PFSK-1 (cell line): ENCODE data around the gene NT5DC2.

ENCODE experiments used
- FOXP2 ChIP-seq: optimal IDR thresholded peaks from 2 replicates; pipeline ENCODE3; 2011; ENCODE audit warnings: borderline replicate concordance, control low read depth, inconsistent platforms; ENCODE audit not compliant: insufficient read depth; ENCODE audit errors: extremely low read length, extremely low read depth
- POLR2AphosphoS5 ChIP-seq: IDR thresholded peaks from 2 replicates; pipeline ENCODE4 v1.6.1; 2012; ENCODE audit warnings: low read depth, mild to moderate bottlenecking, control low read depth, low read length, moderate library complexity
- REST ChIP-seq, 2 experiments: IDR thresholded peaks; 2 replicates each; pipeline versions ENCODE4 v1.6.1 to v1.8.0; 2011 to 2012; ENCODE audit warnings: low read depth in 2 of 2, low read length in 2 of 2, control low read depth in 1 of 2, inconsistent platforms in 1 of 2, mild to moderate bottlenecking in 1 of 2, moderate library complexity in 1 of 2; ENCODE audit not compliant: insufficient read depth in 1 of 2
- SIN3A ChIP-seq: IDR thresholded peaks from 2 replicates; pipeline ENCODE4 v1.6.1; 2012; ENCODE audit warnings: mild to moderate bottlenecking, low read length, moderate library complexity, borderline replicate concordance; ENCODE audit not compliant: insufficient read depth
- TAF1 ChIP-seq: IDR thresholded peaks from 2 replicates; pipeline ENCODE4 v1.6.1; 2012; ENCODE audit warnings: low read length, control low read depth, borderline replicate concordance; ENCODE audit not compliant: insufficient read depth

Gene NT5DC2

GRCh38 chr3:52502001-52502400 lies 31.7 kb downstream of the NT5DC2 start:
- TF ChIP-seq SIN3A = no peak
- no peak for TF ChIP-seq REST (IDR thresholded peaks at IDR 0.05; ENCODE audit: insufficient read depth in 1 of 2, low read depth in 2 of 2, low read length in 2 of 2)
- TF ChIP-seq TAF1 = no peak
- no peak for TF ChIP-seq POLR2AphosphoS5
- no peak for TF ChIP-seq FOXP2

- TF ChIP-seq TAF1 = no peak
- TF ChIP-seq SIN3A = no peak
- TF ChIP-seq FOXP2 = no peak
- no peak for TF ChIP-seq POLR2AphosphoS5
- TF ChIP-seq REST (IDR thresholded peaks at IDR 0.05; ENCODE audit: insufficient read depth in 1 of 2, low read depth in 2 of 2, low read length in 2 of 2) = no peak
Observed at GRCh38 chr3:52501046-52501445, 32.6 kb downstream of the NT5DC2 start.

GRCh38 chr3:52498137-52499054 lies 35.3 kb downstream of the NT5DC2 start:
- no peak for TF ChIP-seq POLR2AphosphoS5
- TF ChIP-seq FOXP2 = no peak
- TF ChIP-seq TAF1 = no peak
- no peak for TF ChIP-seq REST (IDR thresholded peaks at IDR 0.05; ENCODE audit: insufficient read depth in 1 of 2, low read depth in 2 of 2, low read length in 2 of 2)
- no peak for TF ChIP-seq SIN3A

GRCh38 chr3:52495777-52496602 lies 37.7 kb downstream of the NT5DC2 start:
- TF ChIP-seq REST (IDR thresholded peaks at IDR 0.05; ENCODE audit: insufficient read depth in 1 of 2, low read depth in 2 of 2, low read length in 2 of 2) = no peak
- TF ChIP-seq POLR2AphosphoS5 = no peak
- no peak for TF ChIP-seq SIN3A
- no peak for TF ChIP-seq TAF1
- no peak for TF ChIP-seq FOXP2
